Endothelial cell (in vitro differentiated cells): ENCODE data around the gene DNAJC13. TPM values are rescaled to one million over a fixed set of nuclear protein-coding genes. Genes with fewer than 3 reads are reported as not detected.

Source experiments
- DNase-seq: peaks from one replicate; pipeline ENCODE4 v3.0.0; 2021; ENCODE audit warnings: low spot score
- H3K27ac Mint-ChIP-seq: one replicate; pipeline ENCODE4 v1.8.0; 2021; ENCODE audit warnings: mixed read lengths, inconsistent platforms; ENCODE audit not compliant: unreplicated experiment
- H3K27me3 Mint-ChIP-seq: one replicate; pipeline ENCODE4 v1.8.0; 2021; ENCODE audit warnings: mild to moderate bottlenecking, moderate library complexity, mixed read lengths, inconsistent platforms; ENCODE audit not compliant: unreplicated experiment
- H3K36me3 Mint-ChIP-seq: one replicate; pipeline ENCODE4 v1.8.0; 2021; ENCODE audit warnings: mild to moderate bottlenecking, low read depth, mixed read lengths, inconsistent platforms; ENCODE audit not compliant: unreplicated experiment
- H3K4me1 Mint-ChIP-seq: one replicate; pipeline ENCODE4 v1.8.0; 2021; ENCODE audit warnings: mild to moderate bottlenecking, mixed read lengths, inconsistent platforms; ENCODE audit not compliant: unreplicated experiment
- H3K4me3 Mint-ChIP-seq: one replicate; pipeline ENCODE4 v1.8.0; 2021; ENCODE audit warnings: mild to moderate bottlenecking, mixed read lengths, inconsistent platforms; ENCODE audit not compliant: unreplicated experiment
- H3K9me3 Mint-ChIP-seq: one replicate; pipeline ENCODE4 v1.8.0; 2021; ENCODE audit warnings: mixed read lengths, inconsistent platforms; ENCODE audit not compliant: unreplicated experiment
- total RNA-seq: library from RNA; stranded (reverse); fragmentation: NEBNext Ultra II Directional; extraction: Animal tissue kit (Norgen Biotek cat#: 25700); gene quantifications from one replicate; pipeline ENCODE4 v1.2.1, GENCODE V29; 2021; ENCODE audit not compliant: unreplicated experiment
- TF ChIP-seq, protein P1 (sequence below): fragments of 200-600 bp; sonication (generic); IDR thresholded peaks from one replicate; pipeline ENCODE4 v1.5.0; 2021; ENCODE audit warnings: antibody characterized with exemption; ENCODE audit not compliant: unreplicated experiment

Gene DNAJC13
- total RNA-seq, 1 donor from 2014 or later = 50.4 TPM

DNA sequence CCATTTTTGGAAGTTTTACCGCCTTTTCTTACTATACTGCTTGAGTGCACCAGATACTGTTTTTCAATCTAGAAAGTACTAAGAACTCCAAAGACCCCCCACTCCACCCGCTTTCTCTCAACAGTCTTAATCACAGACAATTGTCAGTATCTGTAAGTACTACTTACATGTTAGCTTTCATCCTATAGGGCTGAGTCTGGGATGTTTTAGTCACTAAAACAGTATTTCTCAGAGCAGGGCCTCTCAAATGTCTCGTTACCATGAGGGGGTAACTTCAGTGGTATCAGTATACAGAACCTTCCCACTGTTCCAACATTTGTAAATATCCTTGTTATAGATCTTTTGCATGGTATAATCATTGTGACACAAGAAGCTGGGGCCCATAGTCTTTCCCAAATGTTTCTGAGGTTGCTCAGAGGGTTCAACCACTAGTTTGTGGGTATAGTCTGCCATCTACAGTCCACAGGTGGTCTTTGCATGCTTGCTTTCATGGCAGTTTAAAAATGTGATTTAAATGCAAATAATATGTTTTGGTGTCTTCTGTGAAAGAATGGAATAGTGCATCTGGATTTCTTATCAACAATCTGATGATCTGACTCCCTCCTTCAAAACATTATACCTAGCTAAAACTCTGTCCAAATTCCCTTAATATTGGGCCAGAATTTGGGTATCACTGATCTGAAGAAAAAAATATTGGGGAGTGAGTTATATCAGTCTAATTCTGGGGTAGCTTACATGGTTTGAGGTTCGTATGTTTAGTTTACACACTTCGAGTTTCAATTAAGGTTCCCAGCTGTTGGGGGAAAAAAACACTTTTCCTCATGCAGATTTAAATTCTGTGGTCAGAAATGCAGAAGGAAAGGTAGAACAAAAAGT is 18.0 kb upstream of the DNAJC13 start:
- TF ChIP-seq, protein P1, sequence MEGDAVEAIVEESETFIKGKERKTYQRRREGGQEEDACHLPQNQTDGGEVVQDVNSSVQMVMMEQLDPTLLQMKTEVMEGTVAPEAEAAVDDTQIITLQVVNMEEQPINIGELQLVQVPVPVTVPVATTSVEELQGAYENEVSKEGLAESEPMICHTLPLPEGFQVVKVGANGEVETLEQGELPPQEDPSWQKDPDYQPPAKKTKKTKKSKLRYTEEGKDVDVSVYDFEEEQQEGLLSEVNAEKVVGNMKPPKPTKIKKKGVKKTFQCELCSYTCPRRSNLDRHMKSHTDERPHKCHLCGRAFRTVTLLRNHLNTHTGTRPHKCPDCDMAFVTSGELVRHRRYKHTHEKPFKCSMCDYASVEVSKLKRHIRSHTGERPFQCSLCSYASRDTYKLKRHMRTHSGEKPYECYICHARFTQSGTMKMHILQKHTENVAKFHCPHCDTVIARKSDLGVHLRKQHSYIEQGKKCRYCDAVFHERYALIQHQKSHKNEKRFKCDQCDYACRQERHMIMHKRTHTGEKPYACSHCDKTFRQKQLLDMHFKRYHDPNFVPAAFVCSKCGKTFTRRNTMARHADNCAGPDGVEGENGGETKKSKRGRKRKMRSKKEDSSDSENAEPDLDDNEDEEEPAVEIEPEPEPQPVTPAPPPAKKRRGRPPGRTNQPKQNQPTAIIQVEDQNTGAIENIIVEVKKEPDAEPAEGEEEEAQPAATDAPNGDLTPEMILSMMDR = peak; percentile 73
- Mint-ChIP-seq H3K27me3 (no peaks in the 10 kb centered on the region), H3K4me1 (peaks cover 3% of the 10 kb centered on the region), H3K27ac (no peak overlapping the region), H3K9me3 (no peaks in the 10 kb centered on the region), H3K4me3 (no peak overlapping the region), H3K36me3 (peaks cover 4% of the 10 kb centered on the region)
- DNase-seq = peak; percentile 40

DNA sequence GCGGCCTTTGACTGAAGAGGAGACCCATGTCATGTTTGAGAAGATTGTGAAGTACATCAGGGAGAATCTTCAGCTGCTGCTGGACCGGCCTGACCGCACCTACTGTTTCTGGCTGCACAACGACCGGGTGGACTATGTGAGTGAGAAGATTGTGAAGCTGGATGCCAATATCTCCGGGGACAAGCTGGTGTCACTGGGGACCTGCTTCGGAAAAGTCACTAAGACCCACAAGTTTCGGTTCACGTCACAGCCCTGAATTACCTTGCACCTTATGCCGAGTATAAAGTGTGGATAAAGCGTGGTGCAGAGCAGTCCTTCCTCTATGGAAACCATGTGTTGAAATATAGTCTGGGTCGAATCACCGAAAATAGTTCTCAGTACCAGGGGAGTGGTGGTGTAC is 16.0 kb upstream of the DNAJC13 start:
- H3K36me3 Mint-ChIP-seq = no peaks in the 10 kb centered on the region
- no peak overlapping the region for H3K4me3 Mint-ChIP-seq
- no peaks in the 10 kb centered on the region for H3K9me3 Mint-ChIP-seq
- TF ChIP-seq, protein P1 = no peak
- no peak overlapping the region for H3K27ac Mint-ChIP-seq
- no peak for DNase-seq
- H3K27me3 Mint-ChIP-seq = no peaks in the 10 kb centered on the region
- peaks cover 10% of the 10 kb centered on the region for H3K4me1 Mint-ChIP-seq

DNA sequence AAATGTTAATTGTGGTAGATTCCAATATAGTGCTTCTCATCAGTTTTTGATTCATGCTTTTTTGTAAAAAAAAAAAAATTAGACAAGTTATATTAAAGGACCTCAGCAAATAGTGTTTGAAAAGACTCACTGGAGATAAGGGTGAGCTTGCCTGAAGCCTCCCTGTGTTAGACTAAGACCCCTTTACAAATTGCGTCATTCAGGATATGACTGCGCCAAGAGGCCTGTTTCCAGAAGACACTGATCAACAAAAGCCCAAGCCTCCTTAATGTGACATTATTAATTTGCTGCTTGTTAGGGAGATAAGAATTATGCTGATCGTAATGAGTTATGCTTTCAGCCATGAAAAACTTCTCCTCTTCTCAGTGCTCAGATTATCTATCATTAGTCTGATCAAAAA is 13.0 kb upstream of the DNAJC13 start:
- no peaks in the 10 kb centered on the region for H3K36me3 Mint-ChIP-seq
- H3K4me3 Mint-ChIP-seq = no peak overlapping the region
- no peaks in the 10 kb centered on the region for H3K9me3 Mint-ChIP-seq
- H3K4me1 Mint-ChIP-seq = peaks cover 10% of the 10 kb centered on the region
- H3K27me3 Mint-ChIP-seq = no peaks in the 10 kb centered on the region
- TF ChIP-seq, protein P1 = no peak
- no peak for DNase-seq
- no peak overlapping the region for H3K27ac Mint-ChIP-seq

DNA sequence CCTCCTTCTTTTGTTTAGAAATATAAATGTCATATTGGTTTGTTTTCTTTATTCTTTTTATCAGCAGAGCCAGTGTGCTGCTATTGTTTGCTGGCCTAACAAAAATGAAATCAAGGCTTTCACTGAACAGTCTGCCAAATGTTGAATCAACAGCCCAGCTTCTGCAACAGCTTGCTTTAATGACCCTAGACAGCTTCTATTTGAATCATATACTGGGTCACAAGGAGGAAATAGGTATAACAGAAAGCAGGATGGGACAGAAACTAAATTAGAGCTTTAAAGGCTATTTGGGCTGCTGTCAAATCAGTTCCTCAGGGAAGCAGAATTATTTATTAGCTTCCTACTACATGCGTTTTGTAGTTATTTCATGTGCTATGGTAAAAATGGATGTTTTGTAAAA is 12.1 kb upstream of the DNAJC13 start:
- Mint-ChIP-seq H3K27ac (no peak overlapping the region), H3K36me3 (no peaks in the 10 kb centered on the region), H3K9me3 (no peaks in the 10 kb centered on the region), H3K27me3 (no peaks in the 10 kb centered on the region), H3K4me3 (no peak overlapping the region), H3K4me1 (peaks cover 10% of the 10 kb centered on the region)
- TF ChIP-seq, protein P1 = no peak
- DNase-seq = no peak

DNA sequence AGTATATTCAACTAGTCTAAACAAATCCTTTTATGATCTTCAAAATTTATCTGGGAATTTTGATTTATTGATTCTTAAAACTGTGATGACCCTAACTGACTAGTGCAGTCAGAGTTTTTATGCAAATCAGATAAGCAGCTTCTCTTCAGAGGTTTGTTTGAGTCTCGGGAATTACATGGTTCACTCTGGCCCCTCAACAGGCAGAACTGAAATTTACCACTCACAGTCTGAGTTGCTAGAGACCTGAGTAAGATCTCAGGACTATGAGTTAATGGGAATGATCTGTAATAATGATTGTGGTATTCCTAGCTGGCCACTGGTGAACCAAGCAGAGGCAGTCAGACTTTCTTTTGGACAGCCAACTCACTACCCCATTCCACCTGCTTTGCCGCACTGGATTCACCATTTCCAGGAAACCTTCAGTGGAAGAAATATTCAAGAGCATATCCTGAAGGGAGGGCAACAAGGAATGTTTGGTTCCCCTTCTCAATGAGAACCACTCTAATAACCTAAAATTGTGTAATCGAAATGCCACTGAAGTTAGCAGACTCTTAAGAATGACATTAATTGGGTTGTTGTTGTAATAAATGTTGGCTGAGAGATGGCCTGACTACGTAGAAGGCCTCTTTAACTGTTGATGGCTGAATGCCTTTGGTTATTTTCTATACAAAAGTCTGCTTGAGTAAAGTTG is 11.5 kb upstream of the DNAJC13 start:
- H3K4me1 Mint-ChIP-seq = peaks cover 10% of the 10 kb centered on the region
- no peaks in the 10 kb centered on the region for H3K36me3 Mint-ChIP-seq
- H3K27me3 Mint-ChIP-seq = no peaks in the 10 kb centered on the region

More for the DNA sequence above, 11.5 kb upstream of the DNAJC13 start:
- DNase-seq = no peak
- Mint-ChIP-seq H3K4me3 (no peak overlapping the region), H3K27ac (no peak overlapping the region), H3K9me3 (no peaks in the 10 kb centered on the region)
- TF ChIP-seq, protein P1 = no peak
